ENCODE measurements around the gene MRPL28.
"Not testable (repeated sequence)": the region's sequence is repeated elsewhere in the genome, so short reads cannot be mapped to it uniquely, and the experiment has no call there.

Gene MRPL28

DNA sequence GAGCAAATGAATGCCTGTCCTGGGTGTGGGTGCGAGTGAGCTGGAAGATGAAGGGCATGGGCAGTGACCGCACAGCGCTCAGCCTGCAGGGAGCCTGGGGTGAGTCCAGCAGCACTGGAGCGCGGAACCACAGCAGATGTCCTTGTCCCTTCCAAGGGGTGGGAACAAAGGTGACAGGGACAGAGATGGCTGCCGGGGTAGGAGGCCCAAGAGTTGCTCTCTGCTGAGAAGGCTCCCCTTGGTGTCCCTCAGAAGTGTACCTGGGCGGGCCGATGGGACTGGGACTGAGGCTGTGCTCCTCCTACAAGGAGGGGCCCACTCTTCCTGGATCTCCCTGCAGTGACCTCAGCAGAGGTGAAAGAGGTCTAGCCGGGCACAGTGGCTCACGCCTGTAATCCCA lies 19.0 kb upstream of the MRPL28 start:
- no peak for DNase-seq

DNA sequence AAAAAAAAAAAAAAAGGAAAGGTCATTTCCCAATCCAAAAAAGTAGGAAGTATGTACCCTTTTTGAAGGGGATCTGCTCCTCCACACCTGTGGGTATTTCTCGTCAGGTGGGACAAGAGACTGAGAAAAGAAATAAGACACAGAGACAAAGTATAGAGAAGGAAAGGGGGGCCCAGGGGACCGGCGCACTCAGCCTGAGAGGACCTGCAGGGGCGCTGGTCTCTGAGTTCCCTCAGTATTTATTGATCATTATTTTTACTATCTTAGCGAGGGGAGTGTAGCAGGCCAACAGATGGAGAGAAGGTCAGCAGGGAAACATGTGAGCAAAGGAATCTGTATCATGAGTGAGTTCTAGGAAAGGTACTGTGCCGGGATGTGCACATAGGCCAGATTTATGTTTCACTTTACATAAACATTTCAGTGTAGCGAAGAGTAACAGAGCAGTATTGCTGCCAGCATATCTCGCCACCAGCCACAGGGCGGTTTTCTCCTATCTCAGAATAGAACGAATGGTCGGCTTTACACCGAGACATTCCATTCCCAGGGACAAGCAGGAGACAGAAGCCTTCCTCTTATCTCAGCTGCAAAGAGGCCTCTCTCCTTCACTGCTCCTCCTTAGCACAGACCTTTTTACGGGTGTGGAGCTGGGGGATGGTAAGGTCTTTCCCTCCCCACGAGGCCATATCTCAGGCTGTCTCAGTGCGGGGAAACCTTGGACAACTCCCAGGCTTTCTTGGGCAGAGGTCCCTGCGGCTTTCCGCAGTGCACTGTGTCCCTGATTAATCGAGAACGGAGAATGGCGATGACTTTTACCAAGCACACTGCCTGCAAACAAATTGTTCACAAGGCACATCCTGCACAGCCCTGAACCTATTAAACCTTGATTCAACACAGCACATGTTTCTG lies 17.7 kb upstream of the MRPL28 start:
- DNase-seq, result not testable (repeated sequence)

DNA sequence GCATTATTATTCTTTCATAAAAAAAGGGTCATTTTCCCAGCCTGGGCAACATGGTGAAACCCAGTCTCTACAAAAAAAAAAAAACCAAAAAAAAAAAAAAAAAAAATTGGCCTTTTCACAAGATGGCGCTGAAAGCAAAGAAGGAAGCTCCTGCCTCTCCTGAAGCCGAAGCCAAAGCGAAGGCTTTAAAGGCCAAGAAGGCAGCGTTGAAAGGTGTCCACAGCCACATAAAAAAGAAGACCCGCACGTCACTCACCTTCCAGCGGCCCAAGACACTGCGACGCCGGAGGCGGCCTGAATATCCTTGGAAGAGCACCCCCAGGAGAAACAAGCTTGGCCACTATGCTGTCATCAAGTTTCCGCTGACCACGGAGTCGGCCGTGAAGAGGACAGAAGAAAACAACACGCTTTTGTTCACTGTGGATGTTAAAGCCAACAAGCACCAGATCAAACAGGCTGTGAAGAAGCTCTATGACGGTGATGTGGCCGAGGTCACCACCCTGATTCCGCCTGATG lies 16.4 kb upstream of the MRPL28 start:
- no peak for DNase-seq

DNA sequence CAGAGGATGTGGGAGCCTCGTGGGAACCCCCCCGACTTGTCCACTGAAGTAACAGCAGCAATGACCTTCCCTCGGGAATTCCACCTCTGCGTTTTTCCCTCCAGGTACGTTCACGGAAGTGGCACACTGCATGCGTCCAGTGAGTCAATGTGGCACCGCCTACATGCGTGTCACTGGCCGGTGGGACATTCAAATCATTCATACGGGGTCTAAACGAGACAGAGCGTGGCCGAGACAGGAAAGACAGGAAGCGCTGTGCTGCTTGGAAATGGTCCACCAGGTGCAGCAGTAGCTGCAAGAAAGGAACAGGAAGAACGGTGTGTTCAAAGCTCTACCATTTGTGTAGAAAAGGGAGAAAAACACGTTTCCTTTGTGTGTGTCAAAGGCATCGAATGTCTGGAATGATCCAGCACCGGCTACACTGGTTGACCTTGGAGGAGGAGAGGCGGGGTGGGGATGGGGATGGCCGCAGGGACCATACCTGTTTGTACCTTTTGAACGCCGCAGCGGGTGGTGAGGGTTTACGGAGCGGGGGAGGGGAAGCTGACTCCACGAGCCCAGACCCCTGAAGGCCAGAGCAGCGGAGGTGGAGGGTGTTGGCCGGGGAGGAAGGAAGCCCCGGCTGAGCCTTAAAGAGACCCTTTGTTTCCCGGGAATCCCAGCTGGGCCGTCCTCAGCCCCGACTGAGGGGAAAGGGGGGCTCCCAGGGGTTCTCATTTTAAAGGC lies 13.2 kb upstream of the MRPL28 start:
- DNase-seq, result no peak

DNA sequence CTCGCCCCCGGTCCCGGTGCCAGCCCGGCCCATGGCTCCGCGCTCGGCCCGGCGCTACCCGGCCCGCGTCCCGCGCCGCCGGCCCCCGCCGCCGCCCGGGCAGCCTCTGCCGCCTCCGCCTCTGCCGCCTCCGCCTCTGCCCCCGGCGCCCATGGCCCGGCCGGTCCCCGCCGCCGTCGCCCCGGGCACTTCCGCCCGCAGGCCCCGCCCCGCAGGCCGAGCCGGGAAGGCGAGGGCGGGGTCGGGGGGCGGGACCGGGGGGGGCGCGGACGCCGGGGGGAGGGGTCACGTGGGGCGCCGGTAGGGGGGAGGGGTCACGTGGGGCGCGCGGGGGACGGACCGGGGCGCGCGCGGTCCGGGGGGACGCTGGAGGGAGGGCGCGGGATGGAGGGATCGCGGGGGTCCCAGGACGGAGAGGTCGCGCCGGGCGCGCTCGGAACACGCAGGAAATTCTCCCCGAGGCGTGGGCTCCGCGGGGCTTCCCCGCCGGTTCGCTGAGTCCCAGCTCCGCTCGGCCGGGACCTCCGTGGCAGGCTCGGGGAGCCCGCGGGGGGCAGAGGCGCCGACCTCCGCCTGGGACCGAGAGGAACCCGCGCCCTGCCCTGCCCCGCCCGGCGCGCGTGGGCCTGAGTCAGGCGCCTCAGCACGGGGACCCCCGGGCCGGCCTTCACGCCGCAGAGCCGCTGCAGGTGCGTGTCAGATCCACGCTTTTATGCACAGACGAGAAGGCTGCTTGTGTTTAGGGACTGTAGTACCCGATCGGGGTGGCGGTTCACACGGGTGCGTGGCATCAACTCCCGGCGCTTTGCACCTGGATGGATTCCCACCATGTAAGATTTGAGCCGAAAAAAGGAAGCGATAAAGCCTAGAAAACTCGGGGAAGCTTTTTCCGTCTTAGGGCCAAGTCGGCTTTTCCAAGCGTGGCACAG lies 11.7 kb upstream of the MRPL28 start, which contains the start of gene PGAP6:
TSS of gene PGAP6 (minus strand) at position 190 of the 929 bp plus-strand sequence. CDS start at position 33, 157 bp downstream.
- peak; percentile 73 for DNase-seq

DNA sequence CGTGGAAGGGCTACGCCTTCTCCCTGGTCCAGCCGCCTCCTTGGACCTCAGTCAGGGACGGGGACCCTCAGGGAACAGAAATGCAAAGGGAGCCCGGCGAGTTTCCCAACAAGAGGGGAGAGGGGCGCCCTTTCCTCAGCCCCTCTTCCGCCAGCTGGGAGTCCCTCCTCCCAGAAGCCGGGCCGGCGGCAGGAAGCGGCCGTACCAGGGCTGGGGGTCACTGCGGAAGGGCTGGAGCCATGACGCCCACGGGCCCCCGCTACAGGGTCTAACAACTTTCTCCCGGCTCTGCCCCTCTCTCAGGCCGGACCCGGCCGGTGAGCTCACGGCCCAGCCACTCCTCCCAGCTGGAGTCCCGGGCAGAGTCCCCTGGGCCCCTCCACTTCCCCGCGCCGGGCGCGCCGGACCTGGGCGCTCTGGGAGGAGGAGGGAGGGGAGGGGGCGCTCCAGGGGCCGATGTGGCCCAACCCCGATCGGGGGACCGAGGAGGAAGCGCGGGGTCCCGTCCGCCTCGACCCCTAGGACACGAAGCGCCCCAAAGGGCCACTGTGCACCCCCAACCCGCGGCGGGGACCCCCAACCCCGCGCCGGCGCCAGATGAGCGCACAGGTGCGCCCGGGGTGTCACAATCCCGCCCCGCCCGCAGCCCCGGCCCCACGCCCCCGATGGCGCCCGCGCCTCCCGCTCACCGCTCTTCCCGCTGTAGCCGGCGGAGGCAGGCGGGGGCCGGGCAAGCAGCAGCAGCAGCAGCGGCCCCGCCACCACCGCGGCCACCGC lies 10.9 kb upstream of the MRPL28 start:
- no peak for DNase-seq

DNA sequence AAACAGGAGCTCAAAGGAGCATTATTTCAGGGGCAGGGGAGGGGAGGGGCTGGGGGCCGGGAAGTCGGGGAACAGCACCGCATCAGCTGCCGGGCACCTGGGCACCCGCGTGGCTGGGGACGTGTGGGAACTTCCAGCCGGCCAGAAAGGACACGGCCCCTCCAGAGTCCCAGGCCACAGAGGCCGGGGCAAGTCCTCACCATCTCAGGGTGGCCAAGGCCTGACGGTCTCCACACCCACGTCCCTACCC lies 10.3 kb upstream of the MRPL28 start:
- DNase-seq, result no peak

DNA sequence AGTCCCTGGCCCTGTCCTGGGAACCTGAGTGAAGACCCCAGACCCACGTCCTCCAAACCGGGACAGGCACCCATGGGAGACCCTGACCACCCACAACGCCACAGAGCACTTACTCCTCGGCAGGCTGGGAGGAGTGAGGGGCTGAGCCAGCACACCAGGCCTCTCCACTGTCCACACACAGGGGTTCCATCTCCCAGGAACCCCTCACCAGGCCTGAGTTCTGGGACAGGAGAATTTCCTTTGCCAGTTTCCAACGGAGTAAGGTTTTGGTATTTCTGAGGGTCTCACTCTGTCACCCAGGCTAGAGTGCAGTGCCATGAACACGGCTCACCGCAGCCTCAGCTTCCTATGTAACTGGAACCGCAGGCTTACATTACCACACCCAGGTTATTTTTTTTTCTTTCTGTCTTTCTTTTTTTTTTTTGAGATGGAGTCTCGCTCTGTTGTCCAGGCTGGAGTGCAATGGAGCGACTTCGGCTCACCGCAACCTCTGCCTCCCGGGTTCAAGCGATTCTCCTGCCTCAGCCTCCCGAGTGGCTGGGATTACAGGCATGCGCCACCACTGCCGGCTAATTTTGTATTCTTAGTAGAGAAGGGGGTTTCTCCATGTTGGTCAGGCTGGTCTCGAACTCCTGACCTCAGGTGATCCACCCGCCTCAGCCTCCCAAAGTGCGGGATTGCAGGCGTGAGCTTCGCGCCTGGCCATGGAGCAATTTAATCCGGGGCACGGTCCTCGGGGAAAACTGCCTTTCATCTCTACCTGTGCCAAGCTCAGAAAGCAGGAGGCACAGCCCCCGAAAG lies 9.8 kb upstream of the MRPL28 start:
- no peak for DNase-seq

DNA sequence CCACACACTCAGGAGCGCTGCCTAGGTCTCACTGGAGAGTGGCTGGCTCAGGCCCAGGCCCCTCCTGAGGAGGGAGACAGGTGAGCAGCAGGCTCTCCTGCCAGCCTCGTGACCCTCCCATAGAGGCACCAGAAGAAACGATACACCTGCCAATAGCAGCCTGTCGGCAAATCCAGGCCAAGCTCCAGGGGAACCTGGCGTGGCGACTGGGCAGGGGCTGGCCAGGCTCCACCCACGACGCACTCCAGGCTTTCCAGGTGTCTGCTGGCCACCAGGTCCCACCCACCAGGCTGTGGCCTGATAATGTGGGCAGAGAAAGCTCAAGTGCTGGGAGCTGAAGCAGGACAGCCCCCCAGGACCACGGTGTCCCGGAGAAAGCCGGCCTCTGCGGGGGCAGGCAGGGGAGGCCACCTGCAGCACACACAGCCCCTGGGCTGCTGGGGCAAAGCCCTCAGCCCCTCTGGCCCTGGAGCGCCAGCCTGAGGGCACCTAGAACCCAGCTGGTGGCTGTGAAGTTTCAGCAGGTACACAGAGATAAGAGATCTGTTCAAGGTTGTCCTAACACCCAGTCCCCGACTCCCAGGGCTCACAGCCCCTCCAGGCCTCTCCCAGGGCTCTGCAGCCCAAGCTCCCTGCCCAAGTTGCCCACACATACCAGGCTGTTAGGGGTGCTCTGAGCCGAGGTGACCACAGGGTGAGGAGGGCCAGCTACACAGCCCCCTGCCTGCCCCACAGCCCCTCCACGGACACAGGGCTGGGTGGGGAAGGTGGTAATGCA lies 9.0 kb upstream of the MRPL28 start:
- DNase-seq, result no peak

DNA sequence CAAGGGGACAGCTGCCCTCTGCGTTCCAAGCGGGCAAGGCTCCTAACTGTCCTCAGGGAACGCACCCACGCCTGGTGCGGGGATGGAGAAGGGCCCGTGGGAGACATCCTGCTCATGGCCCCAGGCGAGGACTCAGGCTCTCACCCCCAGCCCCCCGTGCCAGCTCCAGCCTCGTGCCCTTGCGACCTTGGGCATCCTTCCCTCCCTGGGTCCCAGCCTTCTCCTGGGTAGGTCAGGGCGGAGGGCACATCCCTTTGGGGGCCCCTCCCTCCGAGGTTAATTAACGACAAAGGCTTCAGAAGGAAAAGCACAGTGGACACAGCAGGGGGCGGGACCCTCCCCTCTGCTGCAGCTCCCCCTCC lies 8.5 kb upstream of the MRPL28 start:
- DNase-seq, result no peak

DNA sequence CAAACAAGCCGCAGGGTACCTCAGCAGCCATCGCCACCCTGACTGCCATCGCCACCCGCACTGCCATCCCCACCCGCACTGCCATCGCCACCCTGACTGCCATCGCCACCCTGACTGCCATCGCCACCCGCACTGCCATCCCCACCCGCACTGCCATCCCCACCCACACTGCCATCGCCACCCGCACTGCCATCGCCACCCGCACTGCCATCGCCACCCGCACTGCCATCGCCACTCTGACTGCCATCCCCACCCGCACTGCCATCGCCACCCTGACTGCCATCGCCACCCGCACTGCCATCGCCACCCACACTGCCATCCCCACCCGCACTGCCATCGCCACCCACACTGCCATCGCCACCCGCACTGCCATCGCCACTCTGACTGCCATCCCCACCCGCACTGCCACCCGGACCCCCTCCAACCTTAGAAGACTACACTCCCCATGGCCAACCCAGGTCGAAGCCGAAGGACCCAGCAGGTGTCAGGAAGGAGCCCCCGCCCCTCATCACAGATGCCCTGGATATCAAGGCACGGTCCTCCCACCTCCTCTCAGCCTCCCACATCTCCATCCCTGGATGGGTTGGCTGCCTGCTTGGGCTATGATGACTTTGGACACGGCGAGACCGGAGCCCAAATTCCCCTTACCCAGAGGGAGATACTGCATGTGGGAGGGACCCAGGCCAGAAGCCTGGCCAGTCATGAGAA lies 7.9 kb upstream of the MRPL28 start:
- DNase-seq, result not testable (repeated sequence)

DNA sequence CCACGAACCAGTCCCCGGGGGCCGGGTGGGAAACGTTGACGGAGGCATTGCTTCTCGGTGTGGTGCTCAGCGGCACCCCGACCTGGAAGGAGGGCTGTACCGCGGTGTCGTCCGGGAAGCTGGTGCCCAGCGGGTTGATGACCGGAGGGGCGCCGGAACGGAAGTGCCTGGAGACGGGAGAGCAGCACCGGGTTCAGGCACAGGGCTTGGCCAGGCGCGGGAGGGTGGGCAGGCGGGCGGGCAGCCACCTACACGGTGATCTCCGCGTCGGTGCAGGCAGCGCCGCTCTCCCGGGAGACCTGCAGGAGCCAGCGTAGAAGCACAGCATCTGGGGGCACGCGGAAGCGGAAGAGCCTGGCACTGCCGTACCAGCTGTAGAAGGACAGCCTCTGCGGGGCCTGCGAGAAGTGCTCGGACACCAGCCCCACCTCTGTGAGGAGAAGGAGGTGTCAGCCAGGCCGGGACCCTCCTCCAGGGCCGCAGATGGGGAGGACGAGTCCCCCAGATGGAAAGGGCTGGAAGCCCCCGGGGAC lies 7.1 kb upstream of the MRPL28 start:
- DNase-seq, result no peak

DNA sequence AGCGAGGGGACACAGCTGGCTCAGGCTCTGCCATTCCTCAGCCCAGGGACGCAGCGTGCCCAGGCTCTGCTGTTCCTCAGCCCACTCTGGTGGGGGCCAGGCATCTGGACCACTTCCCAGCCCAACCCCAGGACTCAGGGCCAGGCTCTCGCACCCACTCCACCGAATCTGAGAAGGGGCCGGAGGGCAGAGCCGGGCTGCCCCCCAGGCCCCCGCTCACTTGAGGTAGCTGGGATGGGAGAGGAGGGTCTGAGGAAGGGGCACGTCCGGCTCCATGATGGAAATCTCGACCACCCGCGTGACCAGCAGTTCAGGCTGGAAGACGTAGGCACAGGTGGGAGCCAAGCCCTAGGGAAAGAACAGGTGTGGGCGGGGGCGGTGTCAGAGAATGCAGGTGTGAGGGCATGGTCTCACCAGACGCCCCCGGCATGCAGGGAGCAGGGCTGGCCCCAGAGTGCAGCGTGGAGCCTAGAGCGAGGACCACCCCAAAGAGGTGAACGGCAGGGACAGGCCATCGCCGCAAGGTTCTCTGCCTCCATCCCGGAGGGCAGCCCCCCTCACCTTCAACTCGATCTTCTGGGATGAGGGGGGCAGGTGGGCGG lies 6.6 kb upstream of the MRPL28 start:
- no peak for DNase-seq

DNA sequence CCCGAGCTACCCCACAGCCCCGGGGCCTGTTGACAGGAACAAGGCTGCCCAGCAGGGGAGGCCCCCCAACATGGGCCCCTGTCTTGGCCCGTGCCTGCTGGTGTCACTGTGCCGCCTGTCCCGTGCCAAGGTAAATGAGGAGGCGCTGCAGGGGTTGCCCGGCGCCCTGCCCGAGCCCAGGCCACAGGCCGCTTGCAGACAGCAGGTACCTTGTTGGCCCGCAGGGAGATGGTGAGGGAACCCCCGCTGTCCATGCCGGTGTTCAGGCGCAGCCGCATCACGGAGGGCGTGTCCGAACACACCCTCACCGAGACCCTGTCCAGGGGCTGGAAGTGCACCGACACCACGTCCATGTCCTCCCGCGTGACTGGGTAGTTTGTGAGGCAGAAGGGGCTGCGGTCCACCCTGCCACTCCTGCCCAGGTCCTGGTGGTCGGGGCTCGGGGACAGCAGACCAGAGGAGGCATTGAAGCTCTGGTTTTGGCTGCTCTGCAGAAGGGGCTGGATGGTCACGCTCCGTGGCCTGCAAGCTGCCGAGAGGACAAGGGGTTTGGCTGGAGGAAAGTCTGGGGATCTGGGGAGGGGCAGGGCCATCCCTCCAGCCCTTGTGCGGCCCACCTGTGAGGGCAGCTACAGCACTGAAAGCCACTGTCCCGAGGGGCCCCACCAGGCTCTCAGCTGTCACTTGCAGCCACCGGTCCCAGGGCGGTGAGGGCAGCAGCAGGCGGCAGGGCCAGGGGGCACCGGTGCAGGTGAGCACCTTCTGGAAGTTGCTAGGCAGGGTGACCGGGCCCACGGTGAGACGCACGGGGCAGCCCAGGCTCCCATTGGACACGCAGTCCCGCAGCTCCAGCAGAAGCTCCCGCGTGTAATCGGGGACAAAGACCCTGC lies 5.8 kb upstream of the MRPL28 start:
- DNase-seq, result no peak

DNA sequence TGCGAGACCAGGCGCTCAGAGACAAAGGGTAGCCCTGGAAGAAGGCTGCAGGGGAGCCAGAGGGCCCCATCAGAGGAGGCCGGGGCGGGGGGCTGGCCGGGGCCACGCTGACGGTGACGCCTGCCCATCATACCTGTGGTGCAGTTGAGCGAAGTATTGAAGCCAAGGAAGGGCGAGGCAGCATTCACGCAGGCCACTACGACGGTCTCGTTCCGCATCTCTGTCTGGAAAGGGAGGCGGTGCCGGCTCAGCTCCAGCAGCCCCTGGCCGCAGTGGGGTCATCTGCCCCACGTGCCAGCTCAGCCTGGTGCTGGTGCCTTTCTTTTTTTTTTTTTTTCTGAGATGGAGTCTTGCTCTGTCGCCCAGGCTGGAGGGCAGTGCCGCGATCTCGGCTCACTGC lies 4.9 kb upstream of the MRPL28 start:
- DNase-seq, result no peak

DNA sequence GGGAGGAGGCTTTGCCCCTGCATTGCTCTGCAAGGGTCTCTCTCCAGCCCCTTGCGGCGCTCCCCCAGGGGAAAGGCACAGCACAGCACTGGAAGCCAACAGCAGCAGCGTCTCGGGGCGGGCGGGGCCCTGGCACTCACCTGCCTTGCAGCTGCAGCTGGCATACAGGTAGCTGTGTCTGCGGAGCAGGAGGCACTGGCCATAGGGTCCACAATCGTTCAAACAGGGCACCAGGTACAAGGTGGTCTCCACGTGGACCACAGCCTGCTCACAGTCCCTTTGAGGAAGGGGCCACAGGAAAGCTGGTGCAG lies 4.2 kb upstream of the MRPL28 start:
- DNase-seq, result no peak

DNA sequence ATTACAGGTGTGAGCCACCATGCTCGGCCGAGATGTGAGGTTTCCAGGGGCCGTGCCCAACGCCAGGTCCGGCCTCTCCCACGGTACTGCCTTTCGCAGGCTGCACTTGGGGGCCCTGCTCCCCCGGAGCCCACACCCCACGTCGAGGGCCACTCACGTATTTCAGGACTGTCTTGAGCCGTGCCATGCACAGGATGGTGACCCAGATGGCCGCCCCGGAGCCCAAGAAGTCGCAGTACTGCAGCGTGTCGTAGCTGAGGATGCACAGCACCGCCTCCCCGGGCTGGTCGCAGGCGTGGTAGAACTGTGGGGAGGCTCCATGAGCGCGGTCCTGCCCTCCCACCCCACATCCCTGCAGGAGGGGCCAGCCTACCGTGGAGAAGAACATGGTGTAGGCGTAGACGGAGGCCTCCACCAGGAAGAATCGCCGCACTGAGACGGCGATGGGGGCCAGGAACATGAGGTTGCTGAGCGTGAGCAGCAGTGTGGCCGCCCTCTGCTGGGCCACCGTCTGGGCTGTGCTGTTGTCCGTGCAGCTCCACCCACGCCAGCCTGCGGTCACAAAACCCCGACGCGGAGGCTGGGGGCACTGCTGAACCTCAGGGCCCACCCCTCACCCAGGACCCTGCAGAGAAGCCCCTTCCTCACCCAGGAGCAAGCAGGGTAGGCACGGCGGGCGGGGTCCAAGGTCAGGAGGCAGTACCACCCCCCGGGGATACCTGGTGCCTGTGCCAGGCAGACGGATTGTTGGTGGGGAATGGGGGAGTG lies 3.7 kb upstream of the MRPL28 start:
- DNase-seq, result no peak
